ENCODE results near the gene CYRIA. TPM values are rescaled to one million over a fixed set of nuclear protein-coding genes. Genes with fewer than 3 reads are reported as not detected.

CYRIA gene
- total RNA-seq, 1 experiment from 2014 or later = 0.05 TPM

- DNase-seq (ENCODE audit: low read depth, low spot score) = no peak
- in situ Hi-C loops (cut with HindIII; ENCODE audit: low pct_unique_long_range_greater_than_20kb, low sequenced_read_pairs) = no loop called here
Observed at GRCh38 chr2:16640867-16641266, 24.8 kb downstream of the CYRIA start.

DNA sequence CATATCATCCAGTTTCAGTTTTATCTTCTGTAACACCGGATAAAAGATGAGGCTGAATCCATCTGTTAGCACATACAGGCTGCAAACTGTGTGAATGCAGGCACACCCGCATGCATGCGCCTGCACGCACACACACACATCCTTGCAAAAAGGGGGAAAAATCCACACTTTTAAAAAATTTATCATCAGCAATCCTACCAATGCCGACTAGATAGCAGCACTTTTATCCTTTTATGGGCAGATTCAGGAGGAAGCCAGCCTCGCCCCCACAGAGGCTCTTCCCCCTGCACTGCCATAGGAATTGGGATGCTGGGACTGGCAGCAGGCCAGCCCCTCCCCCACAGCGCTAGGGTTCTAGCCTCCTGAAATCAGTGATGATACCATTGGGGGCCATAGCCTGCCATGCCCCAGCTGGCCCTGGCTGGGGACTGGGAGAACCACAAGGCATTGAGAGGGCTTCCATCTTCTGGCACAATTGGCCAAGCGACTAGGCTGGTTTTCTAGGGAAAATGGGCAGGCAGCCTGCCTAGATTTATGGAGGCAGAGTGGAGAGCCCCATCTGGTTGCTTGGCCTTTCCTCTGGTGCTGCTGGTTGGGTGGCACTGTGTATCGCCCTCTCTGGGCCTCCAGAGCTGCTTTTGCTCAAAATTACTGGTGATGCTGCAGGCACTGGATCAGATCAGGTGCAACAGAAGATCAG is 25.5 kb downstream of the CYRIA start:
- no peak for DNase-seq (ENCODE audit: low read depth, low spot score)
- in situ Hi-C loops (cut with HindIII; ENCODE audit: low pct_unique_long_range_greater_than_20kb, low sequenced_read_pairs) = no loop called here

DNA sequence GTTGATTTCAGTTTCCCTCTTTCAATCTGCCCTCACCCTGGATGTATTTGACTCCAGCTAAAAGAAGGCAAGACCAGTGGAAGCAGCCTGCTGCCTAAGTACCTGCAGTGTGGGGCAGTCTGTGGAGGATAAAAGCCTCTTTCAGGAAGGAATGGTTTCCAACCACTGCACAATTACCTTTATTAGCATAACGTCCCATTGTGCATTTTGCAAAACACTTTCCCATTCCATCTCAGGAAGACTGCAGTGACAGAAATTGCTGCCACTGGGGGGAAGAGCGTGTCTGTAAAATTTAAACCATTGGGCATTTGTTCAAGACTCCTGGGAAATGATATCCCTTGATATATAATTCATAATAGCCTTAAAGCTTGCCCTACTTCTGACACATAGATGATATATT is 26.2 kb downstream of the CYRIA start:
- DNase-seq (ENCODE audit: low read depth, low spot score) = no peak
- in situ Hi-C loops (cut with HindIII; ENCODE audit: low pct_unique_long_range_greater_than_20kb, low sequenced_read_pairs) = no loop called here

DNA sequence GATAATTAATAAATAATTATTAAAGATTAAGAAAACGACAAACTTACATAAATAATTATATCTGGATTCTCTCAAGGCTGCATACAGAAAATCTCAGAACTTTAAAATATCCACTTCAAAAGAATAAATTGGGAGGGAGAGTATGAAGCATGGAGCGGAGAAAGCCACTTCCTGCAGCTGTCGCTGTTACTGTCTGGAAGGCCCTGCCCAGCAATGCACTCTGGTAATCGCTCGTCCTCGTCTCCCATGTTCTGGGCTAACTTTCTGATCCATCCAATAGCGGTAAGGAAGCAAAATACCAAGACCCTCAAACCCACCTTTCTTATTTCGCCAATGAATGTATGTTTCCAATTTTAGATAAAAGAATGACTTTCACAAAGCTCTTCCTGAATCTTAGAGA is 26.7 kb downstream of the CYRIA start:
- in situ Hi-C loops (cut with HindIII; ENCODE audit: low pct_unique_long_range_greater_than_20kb, low sequenced_read_pairs) = no loop called here
- DNase-seq (ENCODE audit: low read depth, low spot score) = no peak

GRCh38 chr2:16637304-16637703 is 28.3 kb downstream of the CYRIA start:
- in situ Hi-C loops (cut with HindIII; ENCODE audit: low pct_unique_long_range_greater_than_20kb, low sequenced_read_pairs) = no loop called here

GRCh38 chr2:16635791-16636699 is 29.6 kb downstream of the CYRIA start:
- in situ Hi-C loops (cut with HindIII; ENCODE audit: low pct_unique_long_range_greater_than_20kb, low sequenced_read_pairs) = no loop called here
- DNase-seq (ENCODE audit: low read depth, low spot score) = peak; percentile 27

More at GRCh38 chr2:16637304-16637703, 28.3 kb downstream of the CYRIA start:
- no peak for DNase-seq (ENCODE audit: low read depth, low spot score)

DNA sequence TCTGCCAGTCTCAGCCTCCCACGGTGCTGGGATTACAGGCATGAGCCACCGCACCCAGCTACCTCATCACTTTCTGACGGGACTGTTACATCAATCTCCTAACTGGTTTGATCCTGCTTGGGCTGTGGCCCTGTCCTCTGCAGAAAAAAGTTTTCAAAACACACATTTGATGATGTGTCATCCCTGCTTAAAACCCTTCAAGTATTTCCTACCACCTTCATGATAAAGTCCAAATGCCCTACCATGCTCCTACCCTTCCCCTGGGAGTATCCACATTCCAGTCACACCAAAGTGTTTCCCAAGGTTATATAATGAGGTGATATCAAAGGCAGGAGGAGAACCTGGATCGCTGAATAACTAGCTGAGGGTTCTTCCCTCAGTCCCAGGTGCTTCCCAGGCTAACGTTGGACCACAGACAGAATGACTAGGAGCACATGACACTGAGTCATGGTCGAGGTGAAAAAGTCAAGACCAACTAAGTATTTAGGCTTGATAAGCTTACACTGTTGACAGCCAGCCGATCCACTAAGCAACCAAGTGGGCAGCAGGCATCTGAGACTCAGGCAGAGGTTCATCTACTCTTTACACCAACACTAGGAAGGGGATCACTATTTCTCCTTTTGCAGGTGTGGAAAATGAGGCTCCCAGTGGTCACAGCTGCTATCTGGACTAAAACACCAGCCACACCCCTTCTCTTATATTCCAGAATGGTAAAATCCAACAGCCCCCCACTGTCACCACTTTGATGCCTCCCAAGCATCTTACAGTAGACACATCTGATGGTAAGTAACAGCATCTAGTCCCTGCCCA is 31.8 kb downstream of the CYRIA start:
- no peak for DNase-seq (ENCODE audit: low read depth, low spot score)
- in situ Hi-C loops (cut with HindIII; ENCODE audit: low pct_unique_long_range_greater_than_20kb, low sequenced_read_pairs) = no loop called here

DNA sequence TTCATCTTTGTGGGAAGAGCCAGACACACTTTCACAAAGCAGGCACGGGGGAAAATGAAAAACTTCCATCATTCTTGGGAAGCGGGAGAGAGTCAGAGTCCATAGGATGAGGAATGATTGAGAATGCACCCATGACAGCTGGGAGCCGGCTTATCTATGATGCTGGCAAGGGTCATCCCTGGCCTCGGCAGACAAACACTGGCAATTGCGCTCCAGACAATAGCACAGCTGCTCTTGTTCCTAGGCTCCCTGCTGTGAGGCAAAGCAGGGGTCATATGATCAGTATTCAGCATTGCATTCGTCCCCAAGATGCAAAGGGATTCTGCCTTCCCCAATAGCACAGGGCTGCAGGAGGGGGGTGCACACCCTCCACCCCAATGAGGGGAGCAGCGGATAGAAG is 33.0 kb downstream of the CYRIA start:
- DNase-seq (ENCODE audit: low read depth, low spot score) = no peak
- in situ Hi-C loops (cut with HindIII; ENCODE audit: low pct_unique_long_range_greater_than_20kb, low sequenced_read_pairs) = no loop called here

DNA sequence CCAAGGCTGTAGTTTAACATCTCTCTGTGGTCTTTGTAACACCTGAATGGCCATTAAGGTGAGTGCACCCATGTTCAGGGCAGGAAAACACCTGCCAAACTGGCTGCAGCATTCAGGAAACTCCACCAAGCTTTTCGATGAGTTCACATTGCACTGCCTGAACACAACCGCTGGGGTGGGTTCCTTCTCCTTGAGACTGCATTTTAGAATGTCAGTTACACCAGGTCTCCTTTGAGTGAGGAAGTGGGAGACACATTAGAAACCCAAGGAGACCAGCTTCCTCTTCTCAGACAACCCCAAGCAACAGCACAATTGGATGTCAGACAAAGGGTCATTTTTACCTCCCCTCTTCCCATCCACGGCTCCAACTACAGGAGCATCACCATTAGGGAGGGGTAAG is 35.2 kb downstream of the CYRIA start:
- DNase-seq (ENCODE audit: low read depth, low spot score) = no peak
- in situ Hi-C loops (cut with HindIII; ENCODE audit: low pct_unique_long_range_greater_than_20kb, low sequenced_read_pairs) = no loop called here

- no peak for DNase-seq (ENCODE audit: low read depth, low spot score)
- in situ Hi-C loops (cut with HindIII; ENCODE audit: low pct_unique_long_range_greater_than_20kb, low sequenced_read_pairs) = no loop called here
Observed at GRCh38 chr2:16629770-16630169, 35.9 kb downstream of the CYRIA start.

DNA sequence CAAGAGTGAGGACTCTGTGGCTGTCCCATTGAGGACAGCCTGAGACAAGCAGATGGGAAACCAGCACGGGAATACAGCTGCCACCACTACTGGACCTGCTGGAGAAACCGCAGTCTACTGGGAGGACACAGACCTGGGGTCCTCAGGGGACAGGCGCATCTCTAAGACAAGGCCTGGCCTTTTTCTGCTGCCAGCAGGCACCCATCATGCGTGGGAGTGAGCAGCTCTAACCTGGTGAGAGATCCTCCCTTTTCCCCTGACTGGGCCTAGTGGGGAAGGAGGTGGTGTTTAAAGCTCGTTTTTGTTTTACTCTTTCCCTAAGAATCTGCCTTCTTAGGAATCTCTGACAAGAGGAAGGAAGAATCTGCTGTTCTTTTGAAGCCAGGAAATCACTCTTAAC is 36.6 kb downstream of the CYRIA start:
- in situ Hi-C loops (cut with HindIII; ENCODE audit: low pct_unique_long_range_greater_than_20kb, low sequenced_read_pairs) = no loop called here

GRCh38 chr2:16628314-16628713 is 37.3 kb downstream of the CYRIA start:
- DNase-seq (ENCODE audit: low read depth, low spot score) = no peak
- in situ Hi-C loops (cut with HindIII; ENCODE audit: low pct_unique_long_range_greater_than_20kb, low sequenced_read_pairs) = no loop called here

More for the DNA sequence above, 36.6 kb downstream of the CYRIA start:
- no peak for DNase-seq (ENCODE audit: low read depth, low spot score)

DNA sequence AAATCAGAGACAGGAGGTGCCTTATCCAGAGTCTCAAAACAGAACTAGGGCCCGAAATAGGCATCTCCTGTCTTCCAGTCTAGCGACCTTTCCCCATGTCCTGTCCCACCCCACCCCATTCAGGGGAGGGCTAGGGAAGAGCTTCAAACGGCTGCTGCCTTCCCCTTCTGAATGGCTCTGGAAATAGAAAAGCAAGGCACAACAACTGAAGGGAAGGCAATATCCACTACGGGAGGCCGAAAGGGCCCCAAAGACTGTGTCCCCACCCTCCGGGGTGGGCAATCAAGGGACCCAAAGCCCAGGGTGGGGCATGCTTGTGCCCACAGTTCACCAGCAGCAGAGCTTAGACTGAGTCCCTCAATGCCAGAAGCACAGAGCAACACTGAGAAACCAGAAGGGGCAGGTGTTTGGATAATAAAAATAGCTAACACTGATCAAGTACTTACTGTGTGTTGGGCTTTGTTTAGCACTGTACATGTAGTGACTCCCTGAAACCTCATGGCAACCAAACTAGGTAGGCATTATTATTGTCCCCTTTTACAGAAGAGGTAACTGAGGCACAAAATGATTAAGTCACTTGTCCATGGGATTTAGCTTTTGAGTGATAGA is 38.5 kb downstream of the CYRIA start:
- in situ Hi-C loops (cut with HindIII; ENCODE audit: low pct_unique_long_range_greater_than_20kb, low sequenced_read_pairs) = no loop called here
- no peak for DNase-seq (ENCODE audit: low read depth, low spot score)

- in situ Hi-C loops (cut with HindIII; ENCODE audit: low pct_unique_long_range_greater_than_20kb, low sequenced_read_pairs) = no loop called here
- no peak for DNase-seq (ENCODE audit: low read depth, low spot score)
Observed at GRCh38 chr2:16626497-16626896, 39.1 kb downstream of the CYRIA start.

GRCh38 chr2:16625759-16626158 is 39.9 kb downstream of the CYRIA start:
- DNase-seq (ENCODE audit: low read depth, low spot score) = no peak
- in situ Hi-C loops (cut with HindIII; ENCODE audit: low pct_unique_long_range_greater_than_20kb, low sequenced_read_pairs) = no loop called here

- in situ Hi-C loops (cut with HindIII; ENCODE audit: low pct_unique_long_range_greater_than_20kb, low sequenced_read_pairs) = no loop called here
- no peak for DNase-seq (ENCODE audit: low read depth, low spot score)
Observed at GRCh38 chr2:16625201-16625729, 40.4 kb downstream of the CYRIA start.

GRCh38 chr2:16624436-16624780 is 41.2 kb downstream of the CYRIA start:
- in situ Hi-C loops (cut with HindIII; ENCODE audit: low pct_unique_long_range_greater_than_20kb, low sequenced_read_pairs) = no loop called here
- DNase-seq (ENCODE audit: low read depth, low spot score) = no peak
